Measurements from ENCODE around the gene GPX6.
"Not testable (repeated sequence)": the region's sequence is repeated elsewhere in the genome, so short reads cannot be mapped to it uniquely, and the experiment has no call there.

GPX6 gene

GRCh38 chr6:28523241-28523622, 7.6 kb upstream of the GPX6 start:
- DNase-seq, result no peak

- no peak for DNase-seq
Observed at GRCh38 chr6:28522594-28523240, 7.1 kb upstream of the GPX6 start.

- DNase-seq, result no peak
Observed at GRCh38 chr6:28517964-28518363, 2.4 kb upstream of the GPX6 start.

GRCh38 chr6:28512387-28512786, 3.2 kb downstream of the GPX6 start:
- not testable (repeated sequence) for DNase-seq

- no peak for DNase-seq
Observed at GRCh38 chr6:28511628-28512300, 3.8 kb downstream of the GPX6 start.

GRCh38 chr6:28506807-28507475, 8.7 kb downstream of the GPX6 start:
- no peak for DNase-seq

GRCh38 chr6:28505733-28506132, 9.9 kb downstream of the GPX6 start:
- no peak for DNase-seq

- not testable (repeated sequence) for DNase-seq
Observed at GRCh38 chr6:28502709-28503305, 12.8 kb downstream of the GPX6 start.

GRCh38 chr6:28502136-28502535, 13.5 kb downstream of the GPX6 start:
- DNase-seq, result not testable (repeated sequence)

GRCh38 chr6:28501259-28501658, 14.3 kb downstream of the GPX6 start:
- DNase-seq, result no peak

- no peak for DNase-seq
Observed at GRCh38 chr6:28497893-28498292, 17.7 kb downstream of the GPX6 start.

GRCh38 chr6:28497306-28497705, 18.3 kb downstream of the GPX6 start:
- no peak for DNase-seq

GRCh38 chr6:28496099-28496779, 19.4 kb downstream of the GPX6 start:
- DNase-seq, result no peak

GRCh38 chr6:28491984-28492317, 23.6 kb downstream of the GPX6 start:
- DNase-seq, result no peak

- DNase-seq, result no peak
Observed at GRCh38 chr6:28490205-28490890, 25.2 kb downstream of the GPX6 start.

- no peak for DNase-seq
Observed at GRCh38 chr6:28489366-28490204, 26.0 kb downstream of the GPX6 start.

GRCh38 chr6:28488916-28489365, 26.7 kb downstream of the GPX6 start:
- DNase-seq, result peak; percentile 35

- no peak for DNase-seq
Observed at GRCh38 chr6:28486988-28487742, 28.4 kb downstream of the GPX6 start.

- no peak for DNase-seq
Observed at GRCh38 chr6:28486533-28486932, 29.1 kb downstream of the GPX6 start.

GRCh38 chr6:28485482-28485881, 30.1 kb downstream of the GPX6 start:
- DNase-seq, result no peak
